Measurements from ENCODE around the gene EGFL7.

The EGFL7 gene

DNA sequence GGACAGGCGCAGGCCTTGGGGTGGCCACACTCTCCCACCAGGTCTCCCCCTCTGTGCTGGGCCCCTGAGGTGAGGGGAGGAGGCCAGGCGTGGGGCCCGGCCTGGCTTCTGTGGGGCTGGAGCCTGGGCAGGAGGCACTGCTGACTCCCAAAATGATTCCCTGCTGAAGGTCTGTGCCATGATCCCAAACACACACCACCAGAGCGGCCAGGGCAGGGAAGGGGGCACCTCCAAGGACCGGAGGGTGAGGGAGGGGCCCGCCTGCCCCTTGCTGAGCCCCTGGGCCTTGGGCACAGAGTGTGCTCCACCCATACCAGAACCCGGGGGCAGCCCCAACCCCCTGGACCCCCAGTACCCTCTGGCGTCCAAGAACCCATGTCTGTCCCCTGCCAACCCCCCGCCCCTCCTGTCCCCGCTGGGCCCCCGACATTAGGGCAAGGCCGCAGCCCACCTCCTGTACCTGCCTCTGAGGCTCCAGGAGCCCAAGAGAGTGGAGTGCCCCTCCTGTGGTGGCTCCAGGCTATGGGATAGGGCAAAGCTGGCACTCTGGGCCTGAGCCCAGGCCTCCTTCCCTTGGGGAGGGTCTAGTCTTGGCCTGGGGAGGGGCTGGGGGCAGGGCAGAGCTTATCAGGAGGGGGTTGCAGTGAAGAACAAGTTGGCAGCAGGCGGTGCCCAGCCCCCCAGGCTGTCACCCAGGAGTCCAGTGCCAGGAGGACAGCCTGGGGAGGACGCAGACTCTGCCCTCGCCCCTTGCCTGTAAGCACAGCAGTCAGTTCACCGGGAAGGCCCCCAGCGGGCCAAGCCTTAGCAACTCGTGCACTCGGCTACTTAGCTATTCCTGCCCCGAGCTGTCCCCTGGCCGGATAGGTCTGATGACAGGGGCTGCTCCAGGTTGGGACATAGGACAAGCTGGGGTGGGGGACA lies 2.6 kb upstream of the EGFL7 start:
- H3K9me3 ChIP-seq (ENCODE audit: insufficient read depth, low read depth, low read length), result no peaks in the 10 kb centered on the region

DNA sequence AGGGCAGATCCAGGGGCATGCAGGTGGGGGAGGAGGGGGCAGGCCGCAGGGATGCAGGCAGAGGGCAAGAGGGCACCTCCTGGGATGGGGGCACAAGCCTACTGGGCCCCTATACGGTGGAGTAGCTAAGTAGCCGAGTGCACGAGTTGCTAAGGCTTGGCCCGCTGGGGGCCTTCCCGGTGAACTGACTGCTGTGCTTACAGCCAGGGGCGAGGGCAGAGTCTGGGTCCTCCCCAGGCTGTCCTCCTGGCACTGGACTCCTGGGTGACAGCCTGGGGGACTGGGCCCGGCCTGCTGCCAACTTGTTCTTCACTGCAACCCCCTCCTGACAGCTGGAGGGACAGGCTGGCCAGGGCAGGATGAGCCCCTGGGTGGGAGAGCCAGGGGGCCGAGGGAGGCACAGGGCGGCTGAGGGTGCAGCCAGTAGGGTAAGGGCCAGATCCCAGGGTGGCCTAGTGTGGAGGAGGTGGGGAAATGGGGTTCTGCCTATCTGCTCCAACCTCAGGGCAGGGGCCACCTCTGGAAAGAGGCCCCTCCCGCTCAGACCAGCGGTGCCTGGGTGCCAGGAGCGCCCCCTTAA lies 1.7 kb upstream of the EGFL7 start:
- no peaks in the 10 kb centered on the region for H3K4me1 ChIP-seq (ENCODE audit: insufficient read depth, low read length)
- H3K27ac ChIP-seq (ENCODE audit: low read length), result no peak overlapping the region
- H3K9ac ChIP-seq (ENCODE audit: low read depth, low read length), result no peak overlapping the region
- no peaks in the 10 kb centered on the region for H3K9me3 ChIP-seq (ENCODE audit: insufficient read depth, low read depth, low read length)
- no peak overlapping the region for H3K4me3 ChIP-seq (ENCODE audit: low read length)
- H3K27me3 ChIP-seq (ENCODE audit: insufficient read depth, low read length), result no peaks in the 10 kb centered on the region; the same call in 1 of the 2 replicates
- H3K36me3 ChIP-seq (ENCODE audit: insufficient read depth, low read depth, low read length), result no peaks in the 10 kb centered on the region

More for the DNA sequence above, 2.6 kb upstream of the EGFL7 start:
- H3K9ac ChIP-seq (ENCODE audit: low read depth, low read length), result no peak overlapping the region
- no peak overlapping the region for H3K27ac ChIP-seq (ENCODE audit: low read length)
- H3K4me3 ChIP-seq (ENCODE audit: low read length), result no peak overlapping the region
- H3K36me3 ChIP-seq (ENCODE audit: insufficient read depth, low read depth, low read length), result no peaks in the 10 kb centered on the region
- H3K4me1 ChIP-seq (ENCODE audit: insufficient read depth, low read length), result no peaks in the 10 kb centered on the region
- no peaks in the 10 kb centered on the region; the same call in 1 of the 2 replicates for H3K27me3 ChIP-seq (ENCODE audit: insufficient read depth, low read length)

DNA sequence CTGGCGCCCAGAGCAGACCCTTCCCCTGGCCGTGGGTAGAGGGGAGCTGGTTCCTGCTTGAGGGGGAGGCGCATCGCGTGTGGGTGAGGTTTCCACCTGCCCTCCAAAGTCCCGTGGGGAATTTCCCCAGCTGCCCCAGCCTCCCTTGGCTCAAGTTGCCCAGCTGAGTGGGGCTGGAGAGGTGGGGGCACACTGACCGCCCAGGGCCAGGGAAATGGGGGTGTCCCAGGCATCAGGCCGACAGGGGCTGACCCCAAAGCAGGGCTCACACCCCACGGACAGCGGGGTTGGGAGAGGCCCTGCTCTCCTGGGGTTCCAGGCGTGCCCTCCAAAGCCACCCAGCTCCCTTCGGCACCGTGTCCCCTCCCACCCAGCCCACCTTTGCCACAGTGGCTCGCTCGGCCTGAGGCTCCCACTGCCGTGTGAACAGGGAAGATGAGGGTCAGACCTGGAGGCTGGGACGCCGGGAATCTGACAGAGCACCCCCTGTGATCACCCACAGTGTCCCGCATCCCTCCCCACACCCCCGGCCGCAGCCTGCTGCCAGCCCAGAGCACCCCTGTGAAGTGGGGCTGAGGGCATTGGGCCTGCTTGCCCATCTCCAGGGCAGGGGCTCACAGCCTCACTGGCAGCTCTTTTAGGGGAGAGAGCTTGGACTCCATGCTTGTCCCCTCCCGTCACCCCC lies 933 bp upstream of the EGFL7 start:
- Histone ChIP-seq H3K9me3 (ENCODE audit: insufficient read depth, low read depth, low read length) (no peaks in the 10 kb centered on the region), H3K4me1 (ENCODE audit: insufficient read depth, low read length) (no peaks in the 10 kb centered on the region), H3K27me3 (ENCODE audit: insufficient read depth, low read length) (peaks cover 5% of the 10 kb centered on the region; the same call in 1 of the 2 replicates), H3K9ac (ENCODE audit: low read depth, low read length) (no peak overlapping the region), H3K27ac (ENCODE audit: low read length) (no peak overlapping the region), H3K4me3 (ENCODE audit: low read length) (no peak overlapping the region), H3K36me3 (ENCODE audit: insufficient read depth, low read depth, low read length) (no peaks in the 10 kb centered on the region)

DNA sequence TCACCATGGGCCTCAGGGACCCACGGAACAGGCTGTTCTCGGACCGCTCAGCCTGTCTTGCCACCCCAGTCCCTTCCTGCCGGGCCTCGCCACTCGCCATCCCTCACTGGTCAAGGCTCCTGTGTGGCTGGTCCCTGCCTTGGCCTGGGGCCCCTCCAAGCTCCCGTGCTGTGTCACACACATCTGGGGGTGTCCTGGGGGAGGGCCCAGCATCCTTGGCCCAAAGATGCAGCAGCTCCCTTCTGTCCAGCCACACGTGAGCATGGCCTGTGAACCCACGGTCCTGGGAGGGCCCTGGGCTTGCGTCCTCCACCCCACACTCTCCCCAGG lies 425 bp upstream of the EGFL7 start:
- no peak overlapping the region for H3K9ac ChIP-seq (ENCODE audit: low read depth, low read length)

DNA sequence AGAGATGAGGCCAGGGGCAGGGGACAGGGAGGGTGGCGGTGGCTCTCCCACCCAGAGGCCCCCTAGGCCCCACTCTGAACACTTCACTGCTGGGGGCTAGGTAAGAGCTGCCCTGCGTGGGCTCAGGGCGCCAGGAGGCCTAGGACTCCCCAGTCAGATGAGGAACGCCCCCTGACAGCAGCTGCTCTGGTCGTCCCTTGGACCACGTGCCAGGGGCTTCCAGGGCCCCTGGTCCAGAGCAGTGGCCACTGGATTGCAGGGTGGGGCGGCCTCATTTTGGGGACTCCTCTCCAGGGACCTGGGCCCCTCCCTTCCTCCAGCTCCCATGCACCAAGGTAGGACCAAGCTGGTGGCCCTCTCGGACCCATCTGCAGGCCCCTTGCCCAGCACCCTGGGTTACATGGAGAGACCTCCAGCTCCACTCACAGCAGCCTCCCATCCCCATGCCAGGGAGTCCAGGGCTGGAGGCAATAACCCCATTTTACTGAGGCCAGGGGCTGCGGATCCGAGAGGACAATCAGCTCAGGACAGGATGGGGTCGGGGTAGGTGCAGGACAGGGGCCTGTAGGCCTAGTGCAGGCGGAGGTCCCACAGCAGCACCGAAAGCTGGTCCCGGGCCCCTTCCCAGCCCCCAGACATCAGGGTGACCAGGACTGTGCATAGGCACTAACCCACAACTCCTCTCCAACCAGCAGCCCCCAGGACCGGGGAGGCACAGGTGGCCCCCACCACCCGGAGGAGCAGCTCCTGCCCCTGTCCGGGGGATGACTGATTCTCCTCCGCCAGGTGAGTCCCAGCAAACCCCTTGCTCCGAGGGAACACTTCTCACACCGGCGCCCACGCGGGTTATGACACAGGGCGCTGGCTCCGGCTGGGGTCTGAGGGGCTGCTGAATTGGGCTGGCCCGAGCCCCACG lies 1.5 kb downstream of the EGFL7 start:
- no peaks in the 10 kb centered on the region for H3K36me3 ChIP-seq (ENCODE audit: insufficient read depth, low read depth, low read length)
- H3K9me3 ChIP-seq (ENCODE audit: insufficient read depth, low read depth, low read length), result no peaks in the 10 kb centered on the region
- H3K4me3 ChIP-seq (ENCODE audit: low read length), result no peak overlapping the region
- H3K9ac ChIP-seq (ENCODE audit: low read depth, low read length), result no peak overlapping the region
- H3K4me1 ChIP-seq (ENCODE audit: insufficient read depth, low read length), result no peaks in the 10 kb centered on the region
- no peak overlapping the region for H3K27ac ChIP-seq (ENCODE audit: low read length)
- peaks cover 9% of the 10 kb centered on the region; the same call in 1 of the 2 replicates for H3K27me3 ChIP-seq (ENCODE audit: insufficient read depth, low read length)

More for the DNA sequence above, 425 bp upstream of the EGFL7 start:
- H3K4me1 ChIP-seq (ENCODE audit: insufficient read depth, low read length), result no peaks in the 10 kb centered on the region
- H3K4me3 ChIP-seq (ENCODE audit: low read length), result no peak overlapping the region
- H3K27ac ChIP-seq (ENCODE audit: low read length), result no peak overlapping the region
- H3K9me3 ChIP-seq (ENCODE audit: insufficient read depth, low read depth, low read length), result no peaks in the 10 kb centered on the region
- no peaks in the 10 kb centered on the region for H3K36me3 ChIP-seq (ENCODE audit: insufficient read depth, low read depth, low read length)
- H3K27me3 ChIP-seq (ENCODE audit: insufficient read depth, low read length), result peaks cover 9% of the 10 kb centered on the region; the same call in 1 of the 2 replicates

DNA sequence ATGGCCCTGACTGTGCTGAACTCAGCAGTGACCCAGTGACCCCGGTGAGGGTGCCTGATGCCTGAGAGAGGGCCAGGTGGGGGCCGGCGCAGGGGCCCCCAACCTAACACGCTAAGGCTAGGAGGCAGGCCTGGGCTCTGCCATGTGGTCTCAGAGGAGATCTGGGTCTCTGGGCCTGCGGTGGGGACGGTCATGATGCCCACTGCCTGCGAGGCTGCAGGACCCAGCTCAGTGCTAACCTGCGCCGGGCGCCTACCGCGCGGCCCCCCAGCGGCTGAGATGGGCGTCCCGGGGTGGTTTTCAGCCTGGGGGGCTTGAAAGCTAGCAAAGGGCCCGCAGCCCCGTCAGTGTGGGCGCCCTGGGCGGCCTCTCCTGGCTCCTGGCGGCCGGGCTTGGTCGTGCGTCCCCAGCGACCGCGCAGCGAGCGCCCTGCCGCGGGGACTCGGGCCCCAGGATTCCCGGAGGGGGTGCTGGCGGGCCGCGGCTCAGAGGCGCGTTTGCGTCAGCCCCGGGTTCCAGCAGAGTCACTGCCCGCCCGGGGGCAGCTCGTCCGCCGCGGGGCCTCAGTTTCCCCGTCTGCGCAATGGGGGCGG lies 2.5 kb downstream of the EGFL7 start:
- Histone ChIP-seq H3K27ac (ENCODE audit: low read length) (no peak overlapping the region), H3K4me3 (ENCODE audit: low read length) (no peak overlapping the region; the same call in 1 of the 2 replicates), H3K9ac (ENCODE audit: low read depth, low read length) (no peak overlapping the region), H3K9me3 (ENCODE audit: insufficient read depth, low read depth, low read length) (no peaks in the 10 kb centered on the region), H3K36me3 (ENCODE audit: insufficient read depth, low read depth, low read length) (no peaks in the 10 kb centered on the region), H3K27me3 (ENCODE audit: insufficient read depth, low read length) (peaks cover 9% of the 10 kb centered on the region; the same call in 1 of the 2 replicates), H3K4me1 (ENCODE audit: insufficient read depth, low read length) (no peaks in the 10 kb centered on the region)

DNA sequence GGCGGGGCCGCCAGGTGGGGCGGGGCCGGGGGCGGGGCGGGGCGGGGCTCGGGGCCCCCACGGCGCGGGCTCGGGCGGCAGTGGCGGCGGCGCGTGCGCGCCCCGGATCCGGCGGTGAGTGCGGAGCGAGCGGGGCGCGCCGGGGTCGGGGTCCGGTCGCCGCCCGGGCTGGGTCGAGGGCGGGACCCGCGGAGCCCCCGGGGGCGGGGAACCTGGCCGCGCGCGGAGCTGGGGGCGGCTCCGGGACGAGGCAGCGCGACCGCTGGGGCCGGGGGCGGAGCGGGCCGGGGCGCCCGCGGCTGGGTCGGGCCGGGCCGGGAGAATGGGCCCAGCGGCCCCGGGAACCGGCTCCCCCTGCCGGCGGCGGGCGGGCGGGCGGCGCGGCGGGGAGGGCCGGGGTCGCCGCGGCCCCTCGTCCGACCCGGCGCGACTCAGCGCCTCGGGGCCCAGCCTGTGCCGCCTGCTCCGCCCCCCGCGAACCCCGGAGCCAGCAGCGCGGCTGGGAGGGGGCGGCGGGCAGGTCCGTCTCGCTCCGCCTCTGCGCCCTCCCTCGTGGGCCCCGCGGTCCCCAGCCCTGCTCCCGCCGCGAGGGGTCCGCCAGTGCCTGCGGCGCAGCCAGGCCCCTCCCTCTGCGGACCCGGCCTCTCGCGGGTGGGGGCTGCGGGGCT lies 3.1 kb downstream of the EGFL7 start:
- Histone ChIP-seq H3K27me3 (ENCODE audit: insufficient read depth, low read length) (peaks cover 9% of the 10 kb centered on the region; the same call in 1 of the 2 replicates), H3K9ac (ENCODE audit: low read depth, low read length) (no peak overlapping the region), H3K27ac (ENCODE audit: low read length) (no peak overlapping the region), H3K4me3 (ENCODE audit: low read length) (no peak overlapping the region; the same call in 1 of the 2 replicates), H3K9me3 (ENCODE audit: insufficient read depth, low read depth, low read length) (no peaks in the 10 kb centered on the region), H3K36me3 (ENCODE audit: insufficient read depth, low read depth, low read length) (no peaks in the 10 kb centered on the region), H3K4me1 (ENCODE audit: insufficient read depth, low read length) (no peaks in the 10 kb centered on the region)

DNA sequence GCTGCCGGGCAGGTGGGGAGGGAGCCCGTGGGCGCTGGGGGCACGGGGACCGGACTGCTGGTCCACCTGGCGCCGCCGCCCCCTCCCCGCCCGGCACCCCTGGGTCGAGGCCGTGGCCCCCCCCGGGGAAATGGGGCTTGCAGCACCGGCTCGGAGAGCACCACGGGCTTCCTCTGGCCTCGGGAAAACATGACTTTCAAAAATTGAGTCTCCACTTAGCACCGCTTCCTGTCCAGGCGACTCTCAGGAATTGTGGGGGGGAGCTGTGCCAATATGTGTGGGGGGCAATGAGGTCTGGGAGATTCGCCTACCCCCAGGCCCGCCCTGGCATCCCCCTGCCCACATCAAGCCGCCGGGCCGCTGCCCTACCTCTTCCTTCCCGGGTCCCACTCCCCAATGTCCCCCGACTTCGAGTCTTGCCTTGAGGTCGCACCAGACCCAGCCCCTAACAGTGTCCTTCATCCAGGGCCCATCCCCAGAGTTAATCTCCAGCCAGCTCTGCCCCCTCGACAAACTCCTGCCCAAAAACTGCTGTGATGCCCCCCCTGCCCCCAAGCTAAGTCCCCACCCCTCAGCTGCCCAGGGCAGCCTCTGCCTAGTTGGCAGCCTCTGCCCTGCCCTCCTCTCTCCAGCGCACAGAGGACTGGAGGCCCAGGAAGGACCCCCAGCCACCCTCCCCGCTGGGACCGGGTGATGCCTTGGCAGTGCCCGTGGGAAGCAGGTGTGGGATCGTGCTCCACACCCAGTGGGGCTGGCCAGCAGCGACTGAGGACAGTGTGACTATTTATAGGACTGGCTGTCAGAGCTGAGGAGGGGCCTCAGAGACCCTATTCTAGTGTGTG lies 3.9 kb downstream of the EGFL7 start:
- H3K27me3 ChIP-seq (ENCODE audit: insufficient read depth, low read length), result peaks cover 9% of the 10 kb centered on the region; the same call in 1 of the 2 replicates
- H3K4me3 ChIP-seq (ENCODE audit: low read length), result peak overlapping the region; percentile 18; the same call in 1 of the 2 replicates
- no peaks in the 10 kb centered on the region for H3K9me3 ChIP-seq (ENCODE audit: insufficient read depth, low read depth, low read length)
- H3K36me3 ChIP-seq (ENCODE audit: insufficient read depth, low read depth, low read length), result no peaks in the 10 kb centered on the region
- H3K4me1 ChIP-seq (ENCODE audit: insufficient read depth, low read length), result no peaks in the 10 kb centered on the region
- H3K27ac ChIP-seq (ENCODE audit: low read length), result no peak overlapping the region
- H3K9ac ChIP-seq (ENCODE audit: low read depth, low read length), result no peak overlapping the region

DNA sequence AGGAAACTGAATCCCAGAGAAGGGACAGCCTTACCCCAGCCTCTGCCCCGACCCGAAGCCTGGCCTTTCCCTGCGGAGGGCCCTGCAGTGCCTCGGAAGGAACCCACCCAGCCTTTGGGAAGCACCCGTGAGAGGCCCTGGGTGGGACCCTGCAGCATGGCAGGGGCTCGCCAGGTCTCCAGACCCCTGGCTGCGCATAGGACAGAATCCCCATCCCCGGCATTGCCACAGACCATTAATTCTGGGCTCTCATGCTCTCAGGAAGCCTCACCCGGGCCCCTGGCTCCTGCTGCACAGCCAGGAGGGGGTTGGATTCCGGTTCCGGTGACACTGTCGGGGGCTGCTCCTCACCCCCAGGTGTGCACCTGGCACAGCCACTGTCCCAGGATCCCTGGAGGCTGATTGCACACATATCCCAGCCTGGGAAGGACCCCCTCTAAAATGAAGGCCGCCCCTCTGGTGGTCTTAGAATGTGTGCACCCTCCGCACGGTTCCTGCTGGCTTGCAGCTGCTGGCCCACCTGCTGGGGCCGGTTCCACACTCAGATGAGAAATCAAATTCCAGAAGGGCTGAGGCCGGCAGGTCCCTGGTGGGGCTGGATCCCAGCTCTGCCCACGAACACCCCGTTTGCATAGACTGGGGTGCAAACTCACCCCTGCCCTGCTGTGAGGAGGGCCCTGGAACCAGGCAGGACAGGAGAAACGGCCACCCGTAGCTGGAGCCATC lies 4.7 kb downstream of the EGFL7 start:
- Histone ChIP-seq H3K4me1 (ENCODE audit: insufficient read depth, low read length) (no peaks in the 10 kb centered on the region), H3K27me3 (ENCODE audit: insufficient read depth, low read length) (peaks cover 9% of the 10 kb centered on the region; the same call in 1 of the 2 replicates), H3K9ac (ENCODE audit: low read depth, low read length) (no peak overlapping the region), H3K27ac (ENCODE audit: low read length) (no peak overlapping the region), H3K4me3 (ENCODE audit: low read length) (no peak overlapping the region), H3K9me3 (ENCODE audit: insufficient read depth, low read depth, low read length) (no peaks in the 10 kb centered on the region), H3K36me3 (ENCODE audit: insufficient read depth, low read depth, low read length) (no peaks in the 10 kb centered on the region)

Measured in iPS-20b (cell line).